HG03108 (cell line): ENCODE data around the gene FRMD4B.
A peak's percentile ranks its signal among the peaks of the same experiment; 100 is the strongest.
"Not testable (repeated sequence)": the region's sequence is repeated elsewhere in the genome, so short reads cannot be mapped to it uniquely, and the experiment has no call there.

ENCODE experiments used
- ATAC-seq: cut with Tn5 transposase; IDR thresholded peaks from one replicate; pipeline ENCODE4 v1.9.1; 2021; ENCODE audit warnings: moderate library complexity; ENCODE audit not compliant: unreplicated experiment

Gene FRMD4B

DNA sequence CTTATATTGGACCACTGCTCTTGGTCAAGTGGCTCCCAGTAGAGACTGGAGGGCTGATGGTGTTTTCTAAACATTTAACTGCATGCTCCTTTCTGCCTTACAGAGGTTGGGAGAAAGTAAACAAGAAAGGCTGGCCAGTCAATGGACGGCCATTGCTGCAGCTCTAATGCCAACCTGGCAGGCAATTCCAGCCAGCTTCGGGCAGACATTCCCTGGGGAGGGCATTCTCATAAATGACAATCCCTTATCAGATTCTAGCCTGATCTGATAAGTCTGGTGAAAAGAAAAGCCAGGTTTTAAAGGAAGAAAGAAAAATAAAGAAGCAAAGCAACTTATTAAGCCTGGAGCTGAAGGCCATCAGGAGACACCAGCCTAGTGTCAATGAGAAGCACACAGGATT, 60.7 kb downstream of the FRMD4B start:
- no peak for ATAC-seq

DNA sequence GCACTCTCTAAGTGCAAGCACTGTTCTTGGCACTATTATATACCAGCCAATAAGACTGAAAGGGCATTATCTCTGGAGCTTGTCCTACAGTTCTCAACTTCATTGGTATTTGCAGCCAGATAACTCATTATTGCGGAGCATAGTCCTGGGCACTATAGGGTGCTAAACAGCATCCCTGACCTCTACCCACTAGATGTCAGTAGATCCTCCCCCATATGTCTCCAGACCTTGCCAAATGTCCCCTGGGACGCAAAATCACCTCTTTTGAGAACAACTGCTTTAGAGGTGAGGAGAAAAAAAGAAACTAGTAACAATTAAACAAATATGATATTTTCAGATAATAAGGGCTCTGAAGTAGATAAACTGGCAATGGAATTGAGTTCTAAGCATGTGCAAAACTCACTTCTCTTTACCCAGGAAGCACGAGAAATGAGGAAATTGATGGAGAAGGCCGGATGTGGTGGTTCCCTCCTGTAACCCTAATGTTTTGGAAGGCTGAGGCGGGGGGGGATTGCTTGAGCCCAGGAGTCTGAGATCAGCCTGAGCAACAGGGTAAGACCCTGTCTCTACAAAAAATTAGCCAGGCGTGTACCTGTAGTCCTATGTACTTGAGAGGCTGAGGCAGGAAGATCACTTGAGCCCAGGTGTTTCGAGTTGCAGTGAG, 61.4 kb downstream of the FRMD4B start:
- ATAC-seq: peak; percentile 34

DNA sequence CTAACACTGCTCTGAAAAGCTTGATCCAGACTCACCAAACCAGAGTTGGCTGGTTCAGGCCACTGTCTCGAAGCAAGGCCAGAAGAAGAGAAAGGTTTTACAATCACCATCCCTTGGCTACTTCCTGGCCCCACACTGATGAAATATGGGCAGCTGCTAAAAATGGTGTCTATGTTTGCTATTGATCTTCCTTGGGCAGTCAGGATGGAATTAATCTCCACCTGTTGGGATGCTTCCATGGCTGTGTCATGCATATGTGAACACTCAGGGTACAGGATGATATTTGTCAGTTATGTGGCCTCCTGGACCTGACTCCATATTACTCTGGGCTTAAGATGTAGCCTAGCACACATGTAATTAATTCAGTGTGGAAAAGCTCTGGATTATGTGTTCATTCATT, 61.9 kb downstream of the FRMD4B start:
- no peak for ATAC-seq

DNA sequence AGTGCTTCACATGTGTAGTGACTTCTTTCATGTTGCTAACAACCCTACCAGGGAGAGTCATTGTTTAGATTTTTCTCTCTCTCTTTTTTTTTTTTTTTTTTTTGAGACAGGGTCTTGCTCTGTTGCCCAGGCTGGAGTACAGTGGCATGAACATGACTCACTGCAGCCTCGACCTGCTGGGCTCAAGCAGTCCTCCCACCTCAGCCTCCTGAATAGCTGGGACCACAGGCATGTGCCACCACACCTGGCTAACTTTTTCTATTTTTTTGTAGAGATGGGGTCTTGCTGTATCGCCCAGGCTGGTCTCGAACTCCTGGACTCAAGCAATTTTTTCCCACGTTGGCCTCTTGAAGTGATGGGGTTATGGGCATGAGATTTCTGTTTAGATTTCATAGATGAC, 63.4 kb downstream of the FRMD4B start:
- ATAC-seq: not testable (repeated sequence)

DNA sequence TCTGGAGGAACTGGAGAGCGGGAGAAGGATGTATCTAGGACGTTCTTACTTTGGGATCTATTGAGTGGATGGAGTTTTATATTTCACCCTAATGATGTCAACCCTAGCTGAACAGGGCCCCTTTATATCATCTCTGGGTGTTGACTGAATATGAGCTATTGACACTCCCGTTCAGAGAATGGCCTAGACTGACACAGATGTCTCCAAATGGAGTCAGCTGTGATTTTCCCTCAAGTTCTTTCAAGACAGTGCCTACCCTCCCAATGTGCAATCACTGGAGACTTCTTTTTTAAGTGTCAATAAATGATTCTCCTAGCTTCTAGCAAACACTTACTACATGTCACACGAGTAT, 63.8 kb downstream of the FRMD4B start:
- ATAC-seq: no peak

DNA sequence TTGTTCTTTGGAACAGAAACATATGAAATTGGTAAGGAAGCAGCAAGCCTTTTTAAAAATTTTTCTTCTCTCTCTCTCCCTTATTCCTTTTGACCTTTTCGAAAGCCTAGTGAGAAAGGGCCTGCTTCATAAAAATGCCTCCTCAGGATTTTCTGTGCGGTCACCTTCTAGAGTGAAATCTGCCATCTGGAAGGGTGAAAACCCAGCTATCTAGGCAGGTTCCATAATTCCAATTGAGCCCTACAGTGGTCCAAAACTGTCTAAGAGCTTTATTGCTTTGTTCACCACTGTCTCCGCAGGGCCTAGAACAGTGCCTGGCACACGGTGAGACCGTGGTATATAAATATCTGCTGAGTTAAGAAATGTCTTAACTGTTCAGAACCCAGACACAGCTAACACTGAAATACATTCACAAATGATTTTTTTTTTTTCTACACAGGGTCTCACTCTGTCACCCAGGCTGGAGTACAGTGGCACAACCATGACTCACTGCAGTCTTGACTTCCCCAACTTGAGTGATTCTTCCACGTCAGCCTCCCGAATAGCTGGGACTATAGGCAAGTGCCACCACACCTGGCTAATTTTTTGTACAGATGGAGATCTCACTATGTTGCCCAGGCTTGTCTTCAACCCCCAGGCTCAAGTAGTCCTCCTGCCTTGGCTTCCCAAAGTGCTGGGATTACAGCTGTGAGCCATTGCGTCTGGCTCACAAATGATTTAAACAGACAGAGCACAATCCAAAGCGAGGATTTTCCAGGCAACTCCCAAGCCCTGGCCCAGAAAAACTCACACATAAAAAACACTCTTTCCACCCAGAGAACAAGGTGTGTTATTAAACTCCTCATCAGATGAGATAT, 64.4 kb downstream of the FRMD4B start:
- no peak for ATAC-seq

DNA sequence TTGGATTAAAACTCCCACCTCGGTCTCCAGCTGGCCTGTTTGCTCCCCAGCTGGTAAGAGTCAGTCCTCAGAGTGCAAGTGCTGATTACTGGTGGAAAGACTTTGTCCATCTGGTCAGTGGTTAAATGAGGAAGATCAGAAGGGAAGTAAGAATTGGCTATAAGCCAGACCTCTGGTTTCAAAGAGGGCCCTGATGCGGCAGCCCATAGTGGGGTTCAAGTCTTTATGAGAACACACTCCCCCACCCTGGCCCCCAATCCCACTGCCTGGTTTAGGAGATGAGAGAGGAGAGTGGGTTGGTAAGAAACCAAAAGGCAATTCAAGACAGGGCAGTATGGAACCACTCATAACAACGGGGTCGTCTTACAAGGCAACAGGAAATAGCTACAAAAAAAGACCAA, 65.0 kb downstream of the FRMD4B start:
- peak; percentile 60 for ATAC-seq

DNA sequence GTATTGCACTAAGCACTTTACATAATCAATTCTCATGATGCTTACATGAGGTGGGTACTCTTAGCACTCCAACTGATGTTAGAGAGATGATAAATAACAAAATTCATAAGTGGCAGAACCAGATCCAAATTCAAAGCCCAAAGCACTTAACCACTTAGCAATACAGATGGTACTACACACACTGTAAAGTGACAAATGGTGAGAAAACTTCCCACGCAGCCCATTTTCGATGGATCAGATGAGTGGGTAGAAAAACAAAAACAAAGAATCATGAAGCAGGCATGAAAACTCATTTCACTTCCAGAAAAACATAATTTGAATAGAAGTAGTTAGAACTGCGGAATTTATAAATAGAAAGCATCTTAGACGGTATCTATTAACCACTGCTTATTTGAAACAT, 66.2 kb downstream of the FRMD4B start:
- ATAC-seq: no peak

DNA sequence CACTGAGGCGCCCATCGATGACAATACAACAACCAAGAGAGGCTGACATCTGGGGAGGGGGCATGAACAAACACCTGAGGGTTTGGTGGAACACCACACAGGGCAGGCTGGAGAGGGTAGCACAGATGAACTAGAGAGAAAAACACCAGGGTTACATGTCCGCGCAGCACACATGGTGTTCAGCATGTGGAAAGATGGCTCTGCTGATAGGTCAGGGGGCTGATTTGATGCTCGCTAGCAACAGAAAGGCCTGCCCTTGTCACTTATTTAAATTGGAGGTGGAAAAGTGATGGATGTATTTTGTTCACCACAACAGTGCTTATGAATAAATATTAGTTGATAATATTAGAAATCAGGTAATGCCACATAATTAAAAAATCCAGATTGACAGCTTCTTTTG, 67.5 kb downstream of the FRMD4B start:
- ATAC-seq: no peak

DNA sequence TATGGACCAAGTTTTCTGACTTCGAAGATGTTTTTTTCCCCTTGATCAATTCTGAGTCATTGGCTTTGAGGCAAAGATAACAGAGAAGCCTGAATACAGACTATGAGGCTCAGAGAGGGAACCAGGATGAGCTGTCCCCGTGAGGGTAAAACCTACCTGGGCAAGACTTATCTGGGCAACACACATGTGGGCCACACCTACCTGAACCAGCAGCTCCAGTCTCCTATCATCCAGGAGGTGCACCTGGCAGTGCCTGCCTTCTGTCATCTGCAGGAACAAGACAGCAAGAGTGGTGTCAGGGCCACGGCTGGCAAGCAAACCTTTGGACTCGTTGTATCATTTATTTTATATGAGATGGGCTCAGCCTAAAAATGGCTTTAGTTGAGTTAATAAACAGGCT, 72.6 kb downstream of the FRMD4B start:
- ATAC-seq: no peak

DNA sequence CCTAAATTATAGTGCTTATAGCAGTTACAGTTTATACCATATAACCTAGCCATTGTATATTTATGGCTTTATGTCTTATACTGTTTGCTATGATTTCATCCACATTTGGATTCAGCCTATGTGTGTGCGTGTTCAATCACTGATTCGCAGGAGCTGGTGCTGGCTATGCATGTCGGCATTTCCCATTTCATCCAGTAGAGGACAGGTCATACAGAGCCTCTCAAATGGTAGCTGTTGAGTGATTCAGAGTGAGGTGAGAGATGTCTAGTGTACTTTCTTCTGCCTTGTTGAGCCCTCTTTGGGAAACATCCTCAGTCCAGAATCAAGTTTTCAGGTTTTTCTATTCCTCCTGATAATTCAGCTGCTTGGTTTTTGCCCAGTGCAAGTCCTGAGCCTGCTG, 76.1 kb downstream of the FRMD4B start:
- ATAC-seq: no peak

DNA sequence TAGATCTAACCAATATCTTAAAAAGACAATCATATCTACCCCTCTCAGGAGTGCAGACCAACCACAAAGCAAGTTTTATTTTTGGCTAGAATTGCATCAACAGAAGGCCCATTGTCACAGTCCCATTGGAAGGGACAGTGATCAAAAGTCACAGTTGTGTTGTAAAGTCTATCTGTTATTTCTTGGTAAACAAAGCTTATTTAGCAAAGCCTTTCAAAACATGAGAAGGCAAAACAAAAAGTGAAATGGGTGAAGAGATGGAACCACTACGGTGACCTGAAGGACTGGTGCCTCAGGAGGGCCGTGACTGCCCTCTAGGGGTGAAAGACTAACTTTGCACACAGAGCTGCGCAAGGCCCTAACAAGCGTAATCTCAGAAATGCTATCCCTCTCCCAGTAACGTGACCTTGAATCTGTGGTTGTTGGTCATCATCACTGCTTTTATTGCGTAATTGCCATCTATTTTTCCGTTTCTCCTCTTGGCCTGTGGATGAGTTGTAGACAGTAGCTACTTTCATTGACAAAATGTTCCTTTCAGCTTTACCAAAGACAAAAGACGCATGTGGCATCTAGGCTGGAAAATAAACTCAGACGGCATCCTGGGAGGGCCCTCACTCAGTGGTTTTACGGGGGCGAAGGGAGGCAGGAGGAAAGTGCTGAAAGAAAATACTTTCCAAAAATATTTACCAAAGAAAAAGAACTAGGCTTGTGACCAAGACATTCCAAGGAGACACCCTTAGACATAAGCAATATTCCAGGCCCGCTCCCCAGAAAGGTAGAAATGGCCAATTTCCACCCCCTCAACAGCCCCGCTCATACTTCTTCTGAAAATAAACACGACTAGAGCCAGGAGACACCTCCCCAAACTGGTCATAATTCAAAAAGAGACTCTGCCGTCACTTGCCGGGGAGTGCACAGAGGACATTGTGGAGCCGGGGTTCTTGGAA, 79.4 kb downstream of the FRMD4B start:
- peak; percentile 95 for ATAC-seq

DNA sequence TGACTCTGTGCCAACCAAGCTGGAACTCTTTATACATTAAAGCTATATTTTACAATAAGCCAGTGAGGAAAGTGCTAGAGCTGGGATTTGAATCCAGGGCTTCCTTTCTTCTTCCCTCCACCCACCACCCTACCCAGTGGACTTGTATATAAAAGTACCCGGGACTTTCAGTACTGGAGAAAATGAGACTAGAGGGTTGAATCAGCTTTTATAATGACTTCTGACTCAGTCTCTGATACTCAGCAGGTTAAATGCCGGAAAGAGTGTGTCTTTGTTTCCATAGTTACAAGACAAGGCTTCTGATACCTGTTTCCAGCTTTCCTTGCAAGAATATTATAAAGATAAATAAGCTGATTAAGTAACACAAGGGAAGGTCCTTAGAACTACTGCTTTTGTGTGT, 80.9 kb downstream of the FRMD4B start:
- ATAC-seq: no peak

DNA sequence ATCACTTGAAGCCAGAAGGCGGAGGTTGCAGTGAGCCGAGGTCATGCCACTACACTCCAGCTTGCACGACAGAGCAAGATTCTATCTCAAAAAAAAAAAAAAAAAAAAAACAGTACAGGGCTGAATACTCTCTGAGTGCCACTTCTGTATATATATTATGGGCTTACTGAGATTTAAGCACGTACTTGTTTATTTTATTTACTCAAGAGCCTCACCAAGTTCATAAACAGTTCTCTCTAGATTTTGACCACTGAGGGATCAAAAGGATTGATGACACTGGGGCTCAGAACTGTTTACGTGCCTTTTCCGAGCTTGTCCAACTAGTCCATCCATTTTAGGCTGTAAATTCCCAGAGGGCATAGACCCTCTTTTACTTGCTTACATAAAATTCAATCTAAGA, 81.5 kb downstream of the FRMD4B start:
- ATAC-seq: no peak

DNA sequence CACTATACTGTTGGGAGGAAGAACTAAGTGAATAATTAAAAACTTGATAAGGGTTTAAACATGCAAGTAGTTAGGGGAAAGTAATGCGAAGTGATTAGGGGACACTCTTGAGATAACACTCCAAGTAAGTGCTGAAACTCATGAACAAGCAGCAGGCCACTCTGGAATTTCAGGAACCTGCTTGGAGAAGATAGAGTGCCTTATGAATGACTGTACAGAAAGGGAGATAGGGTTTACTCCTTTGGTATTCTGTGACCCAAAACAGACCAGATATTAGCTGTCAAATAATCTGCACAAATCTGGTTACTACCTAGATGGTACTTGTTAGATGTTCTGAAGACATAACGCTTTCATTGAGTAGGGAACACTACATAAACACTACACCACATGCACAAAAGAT, 85.6 kb downstream of the FRMD4B start:
- ATAC-seq: no peak

DNA sequence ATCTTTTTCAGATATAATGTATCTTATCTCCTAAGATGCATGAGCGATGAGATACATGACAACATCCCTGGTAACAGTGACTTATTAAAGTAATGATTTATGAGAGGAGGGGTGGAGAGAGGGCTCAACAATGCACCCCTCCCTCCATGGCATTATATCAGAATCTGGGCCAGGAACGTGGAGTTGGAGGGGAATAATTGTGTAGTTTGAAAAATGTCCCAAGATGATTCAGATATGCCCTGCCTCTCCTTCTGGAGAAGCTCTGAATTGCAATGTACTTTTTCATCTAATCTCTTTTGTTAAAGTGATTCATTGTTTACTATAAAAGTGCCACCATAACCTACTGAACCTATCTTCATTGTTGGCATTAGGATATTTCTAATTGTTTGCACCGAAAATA, 86.5 kb downstream of the FRMD4B start:
- ATAC-seq: no peak

DNA sequence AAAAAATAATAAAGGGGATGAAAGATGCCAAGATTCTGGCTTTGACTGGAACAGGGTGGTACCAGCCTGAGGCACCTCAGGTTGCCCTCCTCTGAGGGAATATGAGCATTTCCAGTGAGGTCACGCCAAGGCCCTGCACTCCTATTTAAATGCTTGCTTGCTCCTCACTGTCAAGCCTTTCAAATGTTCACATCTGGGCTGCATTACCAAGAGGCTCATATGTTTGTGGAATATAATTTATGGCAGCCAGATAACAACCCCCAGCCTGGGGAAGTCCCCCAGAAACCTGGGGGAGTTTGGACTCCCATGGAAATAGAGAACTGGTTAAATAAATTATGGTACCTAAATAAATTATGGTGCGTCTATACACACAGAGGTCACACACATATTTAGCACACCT, 88.4 kb downstream of the FRMD4B start:
- ATAC-seq: no peak

DNA sequence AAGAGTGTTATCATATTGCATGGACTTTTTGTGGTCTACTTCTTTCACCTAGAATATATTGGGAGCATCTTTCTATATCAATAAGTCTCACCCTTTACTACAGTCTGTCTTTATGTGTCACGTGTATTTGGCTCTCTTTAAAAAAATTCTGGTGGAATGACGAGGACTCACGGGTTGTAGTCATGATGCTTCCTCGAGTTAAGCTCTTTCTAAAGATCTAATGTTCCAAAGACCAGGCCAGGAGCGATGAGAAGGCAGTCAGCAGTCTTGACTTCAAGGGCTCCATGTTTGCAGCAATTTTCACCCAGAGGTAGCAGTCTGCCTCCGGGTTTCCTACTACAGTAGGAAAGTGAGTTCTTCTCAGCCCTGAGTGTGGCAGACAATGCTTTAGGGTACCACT, 88.9 kb downstream of the FRMD4B start:
- ATAC-seq: no peak

DNA sequence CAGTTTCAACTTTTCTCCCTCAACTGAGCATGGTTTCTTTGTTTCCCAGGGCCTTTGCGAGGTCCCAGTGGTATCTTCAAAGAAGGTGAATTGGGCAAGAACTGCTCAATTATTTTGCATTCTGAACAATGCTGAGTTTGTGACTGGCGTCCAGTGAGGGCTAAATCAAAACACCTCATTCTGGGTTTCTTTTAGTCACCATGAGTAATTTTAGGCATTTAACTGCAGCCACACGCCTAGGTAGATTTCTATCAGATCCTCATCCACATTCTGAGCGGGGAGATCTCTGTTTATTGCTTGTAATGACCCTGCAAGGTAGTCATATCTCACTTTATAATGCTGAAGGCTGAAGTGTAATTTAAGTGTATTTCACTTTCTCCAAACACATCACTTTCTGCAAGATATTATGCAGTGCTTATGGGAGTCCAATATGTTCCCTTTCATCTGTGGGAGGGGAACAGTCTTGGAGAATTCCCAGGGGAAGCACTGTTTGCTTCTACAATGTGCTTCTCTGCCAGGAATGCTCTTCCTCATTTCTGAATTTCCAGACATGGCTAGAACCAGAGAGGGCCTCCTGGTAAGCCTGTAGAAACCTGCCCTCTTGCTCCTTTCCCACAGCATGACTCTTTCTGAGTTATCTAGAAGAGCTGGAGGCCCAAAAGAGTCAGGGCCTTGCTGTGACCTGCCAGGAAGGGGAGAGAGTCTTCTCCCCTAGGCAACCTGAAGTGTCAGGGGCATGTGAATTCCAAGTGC, 91.7 kb downstream of the FRMD4B start:
- ATAC-seq: no peak

DNA sequence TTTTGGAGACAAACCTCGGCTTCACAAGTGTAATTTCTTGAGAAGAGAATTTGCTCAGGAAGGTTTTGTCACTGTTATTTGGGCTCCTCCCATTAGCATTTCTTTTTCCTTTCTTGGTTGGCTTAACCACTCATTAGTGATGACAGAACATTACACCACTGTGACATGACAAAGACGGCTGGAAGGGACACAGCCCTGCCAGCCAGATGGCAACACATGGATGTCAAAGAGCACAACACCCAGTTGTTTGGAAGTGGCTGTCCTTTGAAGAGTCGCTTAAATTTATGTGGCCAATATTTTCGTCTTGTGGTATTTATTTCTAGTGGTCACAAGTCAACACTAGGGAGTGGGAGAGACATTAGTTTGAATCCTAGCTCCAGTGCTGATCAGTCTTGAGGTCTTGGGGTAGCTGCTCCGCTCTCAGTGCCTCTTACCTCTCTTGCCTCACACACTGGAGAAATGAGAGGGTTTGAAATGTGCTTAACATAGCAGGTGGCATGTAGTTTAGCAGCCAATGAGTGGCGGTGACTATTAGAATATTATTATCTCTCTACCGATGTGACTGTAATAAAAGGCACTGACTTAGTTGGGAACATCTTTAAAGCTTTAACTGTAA, 92.8 kb downstream of the FRMD4B start:
- no peak for ATAC-seq
